ENCODE results near the gene PRMT3.
"Not testable (repeated sequence)": the region's sequence is repeated elsewhere in the genome, so short reads cannot be mapped to it uniquely, and the experiment has no call there.

Gene PRMT3

DNA sequence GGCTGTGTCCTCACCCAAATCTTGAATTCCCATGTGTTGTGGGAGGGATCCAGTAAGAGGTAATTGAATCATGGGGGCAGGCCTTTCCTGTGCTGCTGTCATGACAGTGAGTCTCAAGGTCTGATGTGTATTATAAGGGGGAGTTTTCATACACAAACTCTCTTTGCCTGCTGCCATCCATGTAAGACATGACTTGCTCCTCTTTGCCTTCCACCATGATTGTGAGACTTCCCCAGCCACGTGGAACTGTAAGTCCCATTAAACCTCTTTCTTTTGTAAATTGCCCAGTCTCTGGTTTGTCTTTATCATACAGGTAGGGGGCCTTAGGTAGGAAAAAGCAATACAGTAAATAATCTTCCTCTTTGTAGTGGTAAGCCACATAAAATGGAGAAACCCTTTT lies 96.9 kb downstream of the PRMT3 start:
- not testable (repeated sequence) for H3K27me3 ChIP-seq (replicated peaks; ENCODE audit: control insufficient read depth, insufficient read depth, low read length); H3K4me1 ChIP-seq (ENCODE audit: control insufficient read depth, insufficient read depth, low read length); H3K9me3 ChIP-seq (ENCODE audit: control insufficient read depth, low read length); H3K4me3 ChIP-seq (ENCODE audit: low read length); DNase-seq (ENCODE audit: low read depth); H3K9ac ChIP-seq (ENCODE audit: low read length)
- H3K36me3 ChIP-seq (ENCODE audit: control insufficient read depth, insufficient read depth, low read length, severe bottlenecking), result peaks cover 17% of the 10 kb centered on the region

DNA sequence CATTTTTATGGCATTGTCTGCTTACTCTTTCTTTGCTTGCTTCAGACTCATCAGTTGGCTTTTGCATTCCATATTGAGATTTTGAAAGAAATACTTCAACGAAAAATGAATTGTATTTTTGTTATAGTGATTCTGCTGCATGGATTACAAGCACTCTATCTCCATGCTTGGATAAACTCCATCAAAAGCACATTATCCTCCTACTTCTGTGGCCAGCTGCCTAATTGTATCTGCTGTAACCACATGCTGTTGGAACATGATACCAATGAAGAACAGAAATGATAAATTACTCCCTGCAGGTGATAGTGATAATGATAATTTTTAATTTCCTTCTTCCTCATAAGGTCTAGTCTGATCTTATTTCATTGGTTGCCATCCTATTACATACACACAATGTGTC lies 100.8 kb downstream of the PRMT3 start:
- no peaks in the 10 kb centered on the region for H3K27me3 ChIP-seq (replicated peaks; ENCODE audit: control insufficient read depth, insufficient read depth, low read length)
- H3K36me3 ChIP-seq (ENCODE audit: control insufficient read depth, insufficient read depth, low read length, severe bottlenecking), result peaks cover 13% of the 10 kb centered on the region
- no peak overlapping the region for H3K4me3 ChIP-seq (ENCODE audit: low read length)
- no peak for DNase-seq (ENCODE audit: low read depth)
- H3K9ac ChIP-seq (ENCODE audit: low read length), result no peak overlapping the region
- no peaks in the 10 kb centered on the region for H3K9me3 ChIP-seq (ENCODE audit: control insufficient read depth, low read length)
- H3K4me1 ChIP-seq (ENCODE audit: control insufficient read depth, insufficient read depth, low read length), result no peaks in the 10 kb centered on the region

DNA sequence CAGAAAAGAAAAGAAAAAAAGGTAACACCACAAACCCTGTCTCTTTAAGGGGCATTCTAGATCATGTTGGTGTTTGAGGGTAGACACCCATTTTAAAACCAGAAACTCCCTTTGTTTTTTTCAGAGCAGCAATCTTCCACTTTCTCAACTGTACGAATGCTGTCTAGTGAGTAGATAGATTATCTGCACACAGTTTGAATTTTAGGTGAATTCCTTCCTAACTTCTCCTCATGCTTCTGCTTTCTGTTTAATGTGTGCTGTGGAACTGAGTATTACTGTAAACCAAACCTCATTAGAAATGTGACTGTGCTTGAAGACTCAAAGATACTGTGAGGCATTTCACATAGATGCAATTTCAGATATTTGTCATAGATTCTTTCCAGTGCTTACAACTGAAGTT lies 102.4 kb downstream of the PRMT3 start:
- no peak overlapping the region for H3K4me3 ChIP-seq (ENCODE audit: low read length)
- H3K27me3 ChIP-seq (replicated peaks; ENCODE audit: control insufficient read depth, insufficient read depth, low read length), result no peaks in the 10 kb centered on the region
- no peaks in the 10 kb centered on the region for H3K9me3 ChIP-seq (ENCODE audit: control insufficient read depth, low read length)
- no peak for DNase-seq (ENCODE audit: low read depth)
- H3K9ac ChIP-seq (ENCODE audit: low read length), result no peak overlapping the region
- no peaks in the 10 kb centered on the region for H3K4me1 ChIP-seq (ENCODE audit: control insufficient read depth, insufficient read depth, low read length)
- peaks cover 10% of the 10 kb centered on the region for H3K36me3 ChIP-seq (ENCODE audit: control insufficient read depth, insufficient read depth, low read length, severe bottlenecking)

DNA sequence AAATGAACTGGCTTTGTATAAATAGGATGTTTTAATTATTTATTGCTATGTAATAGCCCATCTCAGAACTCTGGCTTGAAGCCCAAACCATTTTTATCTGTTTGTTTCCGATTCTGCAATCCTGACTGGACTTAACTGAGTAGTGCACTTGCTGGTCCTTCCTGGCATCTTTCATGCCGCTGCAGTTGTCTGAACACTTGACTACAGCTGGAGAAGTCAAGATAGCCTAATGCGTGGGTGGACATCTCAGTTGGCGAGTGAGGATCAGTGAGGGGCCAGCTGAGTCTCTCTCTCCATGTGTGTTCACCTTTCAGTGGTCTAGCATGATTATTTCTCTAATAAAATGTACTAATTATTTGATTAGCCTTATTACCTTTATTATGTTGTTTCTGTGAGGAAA lies 105.8 kb downstream of the PRMT3 start:
- H3K9me3 ChIP-seq (ENCODE audit: control insufficient read depth, low read length), result no peaks in the 10 kb centered on the region
- DNase-seq (ENCODE audit: low read depth), result no peak
- H3K9ac ChIP-seq (ENCODE audit: low read length), result no peak overlapping the region
- H3K36me3 ChIP-seq (ENCODE audit: control insufficient read depth, insufficient read depth, low read length, severe bottlenecking), result peaks cover 23% of the 10 kb centered on the region
- no peaks in the 10 kb centered on the region for H3K27me3 ChIP-seq (replicated peaks; ENCODE audit: control insufficient read depth, insufficient read depth, low read length)
- no peaks in the 10 kb centered on the region for H3K4me1 ChIP-seq (ENCODE audit: control insufficient read depth, insufficient read depth, low read length)
- H3K4me3 ChIP-seq (ENCODE audit: low read length), result no peak overlapping the region

DNA sequence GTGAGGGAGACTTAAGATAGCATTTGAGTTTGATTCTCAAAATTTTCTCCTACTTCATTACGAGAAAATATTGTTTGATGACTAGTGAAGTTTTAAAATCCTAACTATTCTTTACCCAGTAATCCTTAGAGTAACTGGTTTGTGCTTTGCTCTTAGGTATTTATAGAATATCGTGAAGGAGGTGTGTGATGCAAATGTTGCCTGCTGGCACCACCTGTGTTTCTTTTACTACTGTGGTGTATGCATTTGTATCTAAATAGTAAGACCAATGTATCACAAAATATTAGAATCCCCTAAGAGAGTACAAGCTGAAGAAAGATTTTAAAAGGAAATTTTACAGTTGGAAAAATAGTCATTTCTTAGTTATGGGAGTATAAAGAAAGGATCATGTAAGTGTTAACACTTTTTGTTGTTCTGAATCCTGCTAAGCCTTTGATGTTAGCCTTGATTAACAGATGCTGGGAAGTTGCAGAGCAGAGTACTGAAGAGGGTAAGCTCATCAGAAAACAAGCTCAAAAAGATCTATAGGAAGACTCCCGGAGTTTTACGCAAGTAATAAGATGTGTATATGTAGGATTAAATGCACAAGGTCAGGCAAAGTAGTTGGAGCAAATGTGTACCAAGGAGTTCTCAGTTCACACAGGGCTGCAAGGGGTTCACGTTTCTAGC lies 109.7 kb downstream of the PRMT3 start:
- Histone ChIP-seq H3K36me3 (ENCODE audit: control insufficient read depth, insufficient read depth, low read length, severe bottlenecking) (peaks cover 28% of the 10 kb centered on the region), H3K4me3 (ENCODE audit: low read length) (no peak overlapping the region), H3K4me1 (ENCODE audit: control insufficient read depth, insufficient read depth, low read length) (no peaks in the 10 kb centered on the region), H3K27me3 (replicated peaks; ENCODE audit: control insufficient read depth, insufficient read depth, low read length) (no peaks in the 10 kb centered on the region), H3K9ac (ENCODE audit: low read length) (no peak overlapping the region), H3K9me3 (ENCODE audit: control insufficient read depth, low read length) (no peaks in the 10 kb centered on the region)
- no peak for DNase-seq (ENCODE audit: low read depth)

DNA sequence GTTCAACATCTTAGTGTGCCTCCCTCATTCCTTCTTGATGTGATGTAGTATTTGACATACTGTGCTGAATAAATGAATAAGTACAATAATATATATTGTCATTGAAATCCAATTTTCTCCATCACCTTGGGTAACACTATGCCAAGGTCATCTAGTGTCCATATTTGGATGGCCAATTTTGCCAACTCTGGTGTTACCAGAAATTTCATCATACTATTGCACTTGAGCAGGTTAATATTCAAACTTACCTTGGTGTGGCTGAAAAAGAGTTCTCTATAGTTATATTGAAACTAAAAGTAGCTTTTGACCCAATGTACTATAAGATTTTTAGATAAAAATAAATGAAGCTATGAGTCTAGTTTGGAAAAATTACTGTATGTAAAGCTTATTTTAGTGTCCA lies 113.7 kb downstream of the PRMT3 start:
- Histone ChIP-seq H3K9me3 (ENCODE audit: control insufficient read depth, low read length) (no peaks in the 10 kb centered on the region), H3K36me3 (ENCODE audit: control insufficient read depth, insufficient read depth, low read length, severe bottlenecking) (peaks cover 17% of the 10 kb centered on the region), H3K4me1 (ENCODE audit: control insufficient read depth, insufficient read depth, low read length) (no peaks in the 10 kb centered on the region), H3K4me3 (ENCODE audit: low read length) (no peak overlapping the region), H3K9ac (ENCODE audit: low read length) (no peak overlapping the region), H3K27me3 (replicated peaks; ENCODE audit: control insufficient read depth, insufficient read depth, low read length) (no peaks in the 10 kb centered on the region)
- no peak for DNase-seq (ENCODE audit: low read depth)

DNA sequence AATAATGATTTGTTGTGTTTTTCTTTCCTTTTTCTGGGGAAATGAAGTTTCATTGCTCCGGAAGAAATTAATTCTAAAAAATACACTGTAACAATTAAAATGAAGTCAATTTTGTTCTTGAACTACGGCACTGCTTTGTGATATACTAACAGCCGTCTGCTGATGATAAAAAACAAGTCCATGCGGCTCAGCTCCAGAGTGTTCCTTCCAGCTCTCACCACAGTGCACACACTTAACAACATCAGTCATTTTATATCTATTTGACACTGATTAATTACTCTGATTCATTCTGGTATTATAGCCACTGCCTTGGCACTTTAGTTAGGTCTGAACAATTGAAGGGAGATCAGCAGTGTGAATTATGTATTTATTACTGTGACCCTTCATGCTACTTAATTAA lies 114.5 kb downstream of the PRMT3 start:
- Histone ChIP-seq H3K4me3 (ENCODE audit: low read length) (no peak overlapping the region), H3K4me1 (ENCODE audit: control insufficient read depth, insufficient read depth, low read length) (no peaks in the 10 kb centered on the region), H3K9ac (ENCODE audit: low read length) (no peak overlapping the region), H3K9me3 (ENCODE audit: control insufficient read depth, low read length) (no peaks in the 10 kb centered on the region), H3K36me3 (ENCODE audit: control insufficient read depth, insufficient read depth, low read length, severe bottlenecking) (peaks cover 16% of the 10 kb centered on the region), H3K27me3 (replicated peaks; ENCODE audit: control insufficient read depth, insufficient read depth, low read length) (no peaks in the 10 kb centered on the region)
- DNase-seq (ENCODE audit: low read depth), result no peak

DNA sequence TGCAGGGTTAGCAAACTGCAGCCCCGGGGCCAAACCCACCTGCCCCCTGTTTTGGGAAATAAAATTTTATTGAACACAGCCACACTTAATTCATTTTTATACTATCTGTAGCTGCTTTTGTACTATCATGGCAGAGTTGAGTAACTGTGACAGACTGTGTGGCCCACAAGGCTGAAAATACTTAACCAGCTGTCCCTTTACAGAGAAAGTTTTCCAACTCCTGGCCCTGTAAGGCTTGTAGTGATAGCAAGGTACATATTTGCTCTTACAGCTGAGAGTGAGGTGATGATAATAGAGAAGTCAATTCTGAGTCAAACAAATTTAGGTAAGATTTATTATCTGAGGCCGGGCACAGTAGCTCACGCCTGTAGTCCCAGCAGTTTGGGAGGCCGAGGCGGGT lies 124.5 kb downstream of the PRMT3 start:
- H3K4me3 ChIP-seq (ENCODE audit: low read length), result no peak overlapping the region
- H3K36me3 ChIP-seq (ENCODE audit: control insufficient read depth, insufficient read depth, low read length, severe bottlenecking), result peaks cover 15% of the 10 kb centered on the region
- H3K9me3 ChIP-seq (ENCODE audit: control insufficient read depth, low read length), result no peaks in the 10 kb centered on the region
- DNase-seq (ENCODE audit: low read depth), result no peak
- H3K9ac ChIP-seq (ENCODE audit: low read length), result no peak overlapping the region
- H3K27me3 ChIP-seq (replicated peaks; ENCODE audit: control insufficient read depth, insufficient read depth, low read length), result no peaks in the 10 kb centered on the region
- H3K4me1 ChIP-seq (ENCODE audit: control insufficient read depth, insufficient read depth, low read length), result no peaks in the 10 kb centered on the region

DNA sequence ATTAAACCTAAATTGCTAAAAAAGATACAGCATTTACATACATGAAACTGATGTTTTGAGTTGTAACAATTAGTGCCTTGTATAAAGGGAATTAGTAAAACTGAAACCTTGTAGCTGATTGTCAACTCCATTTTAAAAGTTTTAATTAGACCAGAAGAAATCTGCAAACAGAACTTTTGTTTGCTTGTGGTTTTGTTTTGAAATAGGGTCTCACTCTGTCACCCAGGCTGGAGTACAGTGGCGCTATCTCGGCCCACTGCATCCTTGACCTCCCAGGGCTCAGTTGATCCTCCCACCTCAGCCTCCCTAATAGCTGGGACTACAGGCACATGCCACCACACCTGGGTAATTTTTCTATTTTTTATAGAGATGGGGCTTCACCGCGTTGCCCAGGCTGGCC lies 125.4 kb downstream of the PRMT3 start:
- H3K4me3 ChIP-seq (ENCODE audit: low read length), result no peak overlapping the region
- H3K27me3 ChIP-seq (replicated peaks; ENCODE audit: control insufficient read depth, insufficient read depth, low read length), result no peaks in the 10 kb centered on the region
- H3K9me3 ChIP-seq (ENCODE audit: control insufficient read depth, low read length), result no peaks in the 10 kb centered on the region
- H3K4me1 ChIP-seq (ENCODE audit: control insufficient read depth, insufficient read depth, low read length), result no peaks in the 10 kb centered on the region
- H3K36me3 ChIP-seq (ENCODE audit: control insufficient read depth, insufficient read depth, low read length, severe bottlenecking), result peaks cover 15% of the 10 kb centered on the region
- H3K9ac ChIP-seq (ENCODE audit: low read length), result no peak overlapping the region
- no peak for DNase-seq (ENCODE audit: low read depth)

DNA sequence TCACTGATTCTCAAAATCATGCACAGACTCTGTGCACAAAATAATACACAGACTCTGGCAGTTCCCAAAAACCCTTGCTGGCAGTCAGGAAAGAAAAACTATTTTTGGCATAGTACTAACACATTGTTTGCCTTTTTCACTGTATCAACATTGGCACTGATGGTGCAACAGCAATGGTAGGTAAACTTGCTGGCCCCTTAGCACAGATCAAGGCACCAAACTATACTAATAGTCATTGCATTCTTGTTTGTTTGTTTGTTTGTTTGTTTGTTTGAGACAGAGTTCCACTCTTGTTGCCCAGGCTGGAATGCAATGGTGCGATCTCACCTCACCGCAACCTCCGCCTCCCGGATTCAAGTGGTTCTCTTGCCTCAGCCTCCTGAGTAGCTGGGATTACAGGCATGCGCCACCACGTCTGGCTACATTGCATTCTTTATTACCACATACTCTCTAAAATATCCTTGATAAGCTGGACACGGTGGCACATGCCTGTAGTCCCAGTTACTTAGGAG lies 130.9 kb downstream of the PRMT3 start:
- Histone ChIP-seq H3K4me3 (ENCODE audit: low read length) (no peak overlapping the region), H3K4me1 (ENCODE audit: control insufficient read depth, insufficient read depth, low read length) (no peaks in the 10 kb centered on the region), H3K9me3 (ENCODE audit: control insufficient read depth, low read length) (no peaks in the 10 kb centered on the region), H3K9ac (ENCODE audit: low read length) (no peak overlapping the region), H3K27me3 (replicated peaks; ENCODE audit: control insufficient read depth, insufficient read depth, low read length) (peaks cover 5% of the 10 kb centered on the region), H3K36me3 (ENCODE audit: control insufficient read depth, insufficient read depth, low read length, severe bottlenecking) (no peaks in the 10 kb centered on the region)
- no peak for DNase-seq (ENCODE audit: low read depth)

DNA sequence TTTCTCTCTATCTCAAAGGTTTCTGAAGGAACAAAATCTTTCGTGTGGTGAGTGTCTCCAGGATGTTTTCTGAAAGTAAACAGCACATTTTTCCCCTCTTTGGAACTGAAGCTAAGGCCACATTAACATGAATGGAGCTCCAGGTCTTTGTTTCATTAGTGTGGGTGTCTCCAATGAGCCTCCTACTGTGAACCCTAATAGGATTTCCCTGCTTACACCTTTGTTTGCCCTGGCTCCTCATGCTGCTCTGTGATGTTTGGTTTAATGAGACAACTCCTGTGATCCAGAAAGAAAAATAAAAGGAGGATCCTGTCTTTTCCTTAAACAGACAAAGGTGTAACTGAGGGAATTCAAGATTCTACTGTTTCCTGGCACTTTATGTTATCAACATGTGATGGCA lies 135.0 kb downstream of the PRMT3 start:
- H3K9ac ChIP-seq (ENCODE audit: low read length), result no peak overlapping the region
- no peak for DNase-seq (ENCODE audit: low read depth)
- no peaks in the 10 kb centered on the region for H3K9me3 ChIP-seq (ENCODE audit: control insufficient read depth, low read length)
- H3K4me1 ChIP-seq (ENCODE audit: control insufficient read depth, insufficient read depth, low read length), result no peaks in the 10 kb centered on the region
- H3K4me3 ChIP-seq (ENCODE audit: low read length), result no peak overlapping the region
- no peaks in the 10 kb centered on the region for H3K36me3 ChIP-seq (ENCODE audit: control insufficient read depth, insufficient read depth, low read length, severe bottlenecking)
- peaks cover 5% of the 10 kb centered on the region for H3K27me3 ChIP-seq (replicated peaks; ENCODE audit: control insufficient read depth, insufficient read depth, low read length)

DNA sequence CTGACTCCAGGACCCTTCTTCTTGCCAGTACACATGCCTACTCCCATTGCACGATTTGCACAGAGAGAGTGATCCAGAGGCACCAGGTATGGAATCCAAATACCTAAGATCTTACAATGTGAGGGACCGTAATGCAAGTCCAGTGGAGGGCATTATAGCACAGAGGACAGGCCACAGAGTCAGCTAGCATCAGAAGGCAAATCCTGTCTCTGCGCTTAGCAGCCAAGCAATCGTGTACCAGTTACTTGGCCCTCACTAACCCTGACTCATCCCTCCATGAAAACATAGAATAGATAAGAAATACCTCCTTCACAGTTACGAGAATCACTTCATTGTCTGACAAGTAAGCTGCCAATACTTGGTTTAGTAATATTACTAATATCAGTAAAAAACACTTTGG lies 142.2 kb downstream of the PRMT3 start:
- no peak overlapping the region for H3K9ac ChIP-seq (ENCODE audit: low read length)
- H3K9me3 ChIP-seq (ENCODE audit: control insufficient read depth, low read length), result no peaks in the 10 kb centered on the region
- no peaks in the 10 kb centered on the region for H3K4me1 ChIP-seq (ENCODE audit: control insufficient read depth, insufficient read depth, low read length)
- DNase-seq (ENCODE audit: low read depth), result no peak
- H3K4me3 ChIP-seq (ENCODE audit: low read length), result no peak overlapping the region
- H3K36me3 ChIP-seq (ENCODE audit: control insufficient read depth, insufficient read depth, low read length, severe bottlenecking), result no peaks in the 10 kb centered on the region
- no peaks in the 10 kb centered on the region for H3K27me3 ChIP-seq (replicated peaks; ENCODE audit: control insufficient read depth, insufficient read depth, low read length)

Data from adipocyte (in vitro differentiated cells).